Gastrocnemius medialis (tissue), 4 donors: ENCODE data around the gene GABRD. TPM values are rescaled to one million over a fixed set of nuclear protein-coding genes. Genes with fewer than 3 reads are reported as not detected.

ENCODE experiments used
- ATAC-seq, 2 donors: fragments of 150-250 bp; one replicate each; pipeline ENCODE4 v1.9.1; 2016
- DNase-seq, 2 donors: peaks; one replicate each; pipeline ENCODE4 v3.0.0-alpha.2; 2019
- H3K27ac ChIP-seq, 4 donors: fragments of 200-600 bp; sonication (generic); 1 replicate in 1 of 4; 2 replicates in 3 of 4; pipeline ENCODE4 v1.5.1; 2016 to 2018; ENCODE audit warnings: mild to moderate bottlenecking in 2 of 4, moderate library complexity in 1 of 4
- H3K27me3 ChIP-seq, 3 donors: fragments of 200-600 bp; sonication (generic) in 2 of 3; 1 replicate in 1 of 3; 2 replicates in 2 of 3; pipeline versions ENCODE4 v1.5.1 to v1.6.0; 2016 to 2019; ENCODE audit warnings: mild to moderate bottlenecking in 1 of 3, moderate library complexity in 1 of 3
- H3K36me3 ChIP-seq, 2 donors: fragments of 200-600 bp; sonication (generic) in 1 of 2; one replicate each; pipeline ENCODE4 v1.5.1; 2017 to 2018
- H3K4me1 ChIP-seq, 2 donors: fragments of 200-600 bp; sonication (generic) in 1 of 2; one replicate each; pipeline ENCODE4 v1.5.1; 2016 to 2017; ENCODE audit warnings: mild to moderate bottlenecking in 2 of 2
- H3K4me3 ChIP-seq, 4 donors: fragments of 200-600 bp; sonication (generic) in 3 of 4; 1 replicate in 1 of 4; 2 replicates in 3 of 4; pipeline ENCODE4 v1.5.1; 2016 to 2019; ENCODE audit warnings: mild to moderate bottlenecking in 2 of 4
- H3K9me3 ChIP-seq, 3 donors: fragments of 200-600 bp; sonication (generic) in 2 of 3; 1 replicate in 1 of 3; 2 replicates in 2 of 3; pipeline ENCODE4 v1.5.1; 2016 to 2019
- CTCF ChIP-seq, 5 experiments: fragments of 450-650 bp in 3 of 5; fragments of 200-600 bp in 2 of 5; sonication (generic) in 2 of 5; IDR thresholded peaks in 4 of 5; conservative IDR thresholded peaks in 1 of 5; 1 replicate in 4 of 5; 2 replicates in 1 of 5; pipeline ENCODE4 v1.5.1; 2016 to 2019; ENCODE audit warnings: antibody characterized with exemption in 5 of 5, mild to moderate bottlenecking in 3 of 5, moderate library complexity in 3 of 5
- POLR2A ChIP-seq, 2 donors: fragments of 450-650 bp; IDR thresholded peaks; one replicate each; pipeline ENCODE4 v1.6.1; 2017; ENCODE audit warnings: antibody characterized with exemption in 2 of 2, mild to moderate bottlenecking in 2 of 2, moderate library complexity in 2 of 2
- in situ Hi-C, 4 donors: fragments of 200-750 bp; cut with MboI; loops; one replicate each; pipeline versions ENCODE4 v1.15.0 to v1.8.0; 2017; ENCODE audit warnings: low sequenced_read_pairs in 4 of 4
- intact Hi-C: fragments of 100-400 bp; cut with DNase I; formaldehyde crosslinking; loops from one replicate; pipeline ENCODE4 v1.15.1; 2023; ENCODE audit warnings: low total_unique reads
- total RNA-seq, 4 donors: library from RNA; depleted of rRNA; stranded (reverse); fragments of >200 nt; gene quantifications; one replicate each; pipeline versions ENCODE4 v1.1.0 to v1.2.3, GENCODE V29; 2016

Gene GABRD
- total RNA-seq, 4 donors from 2014 or later, result 1.9 TPM; not detected in 3

DNA sequence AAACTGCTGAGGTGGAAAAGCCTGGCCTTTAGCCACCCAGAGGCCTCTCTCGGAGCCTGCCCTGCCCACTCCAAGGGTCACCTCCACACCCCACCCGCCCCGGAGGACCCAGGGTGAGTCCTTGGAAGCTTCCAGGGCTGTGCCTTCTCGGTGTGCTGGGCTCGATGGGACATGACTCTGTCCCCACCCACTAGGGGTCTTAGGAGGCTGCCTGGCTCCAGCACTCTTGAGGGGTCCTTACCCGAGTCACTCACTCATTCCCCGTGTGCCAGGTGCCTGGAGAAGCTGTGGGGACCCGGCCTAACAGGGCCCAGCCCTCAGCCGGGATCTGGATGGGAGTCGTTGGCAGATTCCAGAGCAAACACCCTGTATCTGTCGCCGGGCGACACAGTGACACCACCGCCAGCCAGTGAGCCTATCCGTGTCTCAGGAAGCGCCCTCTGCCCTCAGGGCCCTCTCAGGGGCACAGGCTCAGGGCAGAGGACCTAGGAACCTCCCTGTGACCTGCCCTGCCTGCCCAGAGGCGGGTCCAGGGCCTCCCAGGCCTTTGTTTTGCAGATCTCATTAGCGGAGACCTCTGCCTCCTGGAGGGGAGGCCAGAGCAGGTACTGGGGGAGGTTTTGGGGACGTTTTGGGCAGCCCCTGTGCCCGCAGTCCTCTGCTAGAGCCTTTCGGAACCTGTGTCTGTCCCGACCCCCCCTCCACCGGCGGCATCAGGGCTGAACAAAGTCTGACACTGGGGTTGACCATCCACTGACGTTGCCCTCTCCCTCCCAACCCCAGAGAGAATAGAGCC lies 28.0 kb downstream of the GABRD start:
- peaks cover 44 to 46% (median 44%) of the 10 kb centered on the region in 3 donors for H3K27me3 ChIP-seq
- no peak for DNase-seq

DNA sequence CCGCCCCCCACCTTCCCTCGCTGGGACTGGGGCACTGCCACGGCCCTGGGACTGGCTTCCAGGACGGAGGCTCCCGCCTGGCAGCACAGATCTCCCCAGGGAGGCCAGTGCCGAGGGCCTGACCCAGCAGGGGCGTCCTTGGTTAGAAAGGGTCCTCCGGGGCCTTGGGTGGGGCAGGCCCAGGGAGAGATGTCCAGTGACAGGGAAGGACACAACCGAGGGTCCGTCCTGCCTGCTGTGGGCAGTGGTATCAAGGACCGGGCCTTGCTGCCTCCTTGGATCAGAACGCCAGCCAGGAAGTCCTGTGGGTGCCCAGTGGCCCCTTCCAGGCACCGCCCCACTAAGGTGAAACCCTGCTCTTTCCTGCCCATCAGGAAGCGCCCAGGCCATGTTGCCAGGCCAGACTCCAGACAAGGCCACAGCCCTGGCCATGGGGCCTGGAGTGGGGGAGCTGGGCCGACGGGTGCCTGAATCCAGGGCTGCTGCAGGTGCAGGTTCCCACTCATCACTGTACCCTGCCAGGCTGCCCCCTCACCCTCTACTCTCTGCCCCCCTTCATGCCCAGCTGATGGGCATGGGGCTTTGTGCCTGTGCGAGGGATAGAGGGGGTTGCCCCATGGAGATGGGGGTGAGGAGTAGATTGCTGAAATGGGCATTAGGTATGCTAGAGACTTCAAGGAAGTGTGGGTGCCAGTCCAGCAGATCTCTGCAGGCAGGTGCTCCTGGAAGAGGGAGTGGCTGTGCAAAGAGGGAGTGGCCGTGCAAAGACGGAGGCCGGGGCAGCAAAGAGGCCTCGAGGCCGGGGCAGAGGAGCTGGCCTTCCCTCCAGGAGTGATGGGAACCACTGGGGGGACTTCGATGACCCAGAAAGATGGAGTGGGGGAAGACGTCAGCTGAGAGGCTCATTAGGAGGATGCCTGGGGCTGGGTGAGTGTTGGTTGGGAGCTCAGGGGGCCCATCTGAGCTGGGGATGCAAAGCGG lies 28.9 kb downstream of the GABRD start:
- intact Hi-C loops, result no loop called here
- ATAC-seq (no peak), DNase-seq (no peak)
- in situ Hi-C loops, result loop anchor here in 1 of 4 donors (10.0 kb wide), 1 partner anchor 103 kb away; no protein-coding TSS in a partner anchor
- no peaks in the 10 kb centered on the region for H3K9me3 ChIP-seq
- no peak overlapping the region for H3K4me3 ChIP-seq
- H3K27me3 ChIP-seq, result peaks cover 44 to 46% (median 46%) of the 10 kb centered on the region in 3 donors
- H3K4me1 ChIP-seq, result peaks cover 5% of the 10 kb centered on the region in 2 donors
- no peak overlapping the region for H3K27ac ChIP-seq
- TF ChIP-seq POLR2A (IDR thresholded peaks at IDR 0.05) (no peak), CTCF (IDR thresholded peaks at IDR 0.05 in 4 of 5, conservative IDR thresholded peaks at IDR 0.05 in 1 of 5) (no peak)
- no peaks in the 10 kb centered on the region for H3K36me3 ChIP-seq

More for the DNA sequence above, 28.0 kb downstream of the GABRD start:
- Histone ChIP-seq H3K4me1 (peaks cover 5% of the 10 kb centered on the region in 2 donors), H3K4me3 (no peak overlapping the region), H3K9me3 (no peaks in the 10 kb centered on the region), H3K36me3 (no peaks in the 10 kb centered on the region), H3K27ac (no peak overlapping the region)
- no peak for ATAC-seq
- in situ Hi-C loops, result loop anchor here in 1 of 4 donors (10.0 kb wide), 1 partner anchor 102 kb away; no protein-coding TSS in a partner anchor
- intact Hi-C loops, result no loop called here
- no peak for TF ChIP-seq POLR2A (IDR thresholded peaks at IDR 0.05)
- no peak for TF ChIP-seq CTCF (IDR thresholded peaks at IDR 0.05 in 4 of 5, conservative IDR thresholded peaks at IDR 0.05 in 1 of 5)

DNA sequence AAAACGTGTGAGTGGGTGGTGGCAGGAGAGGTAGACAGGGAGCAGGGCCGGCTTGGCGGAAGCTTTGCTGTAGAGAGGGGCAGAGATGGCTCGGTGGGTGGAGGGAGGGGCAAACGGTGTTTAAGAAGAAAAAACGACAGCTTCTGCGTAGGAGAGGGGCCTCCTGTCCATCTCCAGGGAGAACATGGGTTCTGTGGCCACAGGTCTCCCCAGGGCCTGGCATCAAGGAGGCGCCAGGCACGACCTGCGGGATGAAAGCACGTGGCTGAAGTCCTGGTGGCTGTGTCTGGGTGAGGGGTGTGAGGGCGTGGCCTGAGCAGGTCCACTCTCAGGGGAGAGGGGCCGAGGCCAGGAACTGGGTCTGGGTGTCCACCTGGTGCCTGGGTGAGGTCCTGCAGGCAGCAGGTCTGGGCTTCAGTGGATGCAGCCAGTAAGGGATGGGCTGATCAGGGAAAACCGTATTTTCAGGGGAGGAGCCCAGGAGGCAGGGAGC lies 30.1 kb downstream of the GABRD start:
- intact Hi-C loops, result no loop called here
- Histone ChIP-seq H3K9me3 (no peaks in the 10 kb centered on the region), H3K27me3 (peaks cover 44 to 46% (median 46%) of the 10 kb centered on the region in 3 donors), H3K4me3 (peak overlapping the region in 1 of 4 donors; percentile 46), H3K36me3 (no peaks in the 10 kb centered on the region), H3K27ac (no peak overlapping the region), H3K4me1 (peaks cover 5% of the 10 kb centered on the region in 2 donors)
- TF ChIP-seq POLR2A (IDR thresholded peaks at IDR 0.05) (no peak), CTCF (IDR thresholded peaks at IDR 0.05 in 4 of 5, conservative IDR thresholded peaks at IDR 0.05 in 1 of 5) (no peak)
- in situ Hi-C loops, result loop anchor here in 1 of 4 donors (10.0 kb wide), 1 partner anchor 104 kb away; no protein-coding TSS in a partner anchor
- DNase-seq (no peak), ATAC-seq (no peak)

- H3K9me3 ChIP-seq, result no peaks in the 10 kb centered on the region
- peak within 1 kb of the TSS; percentile 20 to 46 (median 30) for H3K4me3 ChIP-seq
- peaks cover 44 to 46% (median 46%) of the 10 kb centered on the region in 3 donors for H3K27me3 ChIP-seq
- DNase-seq (peak in 1 of 2 donors; percentile 24), ATAC-seq (no peak)
- in situ Hi-C loops, result loop anchor here in 1 of 4 donors (10.0 kb wide), 1 partner anchor 105 kb away; no protein-coding TSS in a partner anchor
- peaks cover 4 to 5% of the 10 kb centered on the region in 2 donors for H3K4me1 ChIP-seq
- no peaks in the 10 kb centered on the region for H3K36me3 ChIP-seq
- H3K27ac ChIP-seq, result no peak within 1 kb of the TSS
- no peak for TF ChIP-seq POLR2A (IDR thresholded peaks at IDR 0.05)
- no peak for TF ChIP-seq CTCF (IDR thresholded peaks at IDR 0.05 in 4 of 5, conservative IDR thresholded peaks at IDR 0.05 in 1 of 5)
- intact Hi-C loops, result no loop called here
Measured at GRCh38 chr1:2049718-2050431, 30.7 kb downstream of the GABRD start, which contains the start of gene PRKCZ. Gene PRKCZ, plus strand, starts transcription at chr1:2050411. Its CDS starts 220 bp downstream, at chr1:2050631.
